ENCODE data around the gene B4GAT1. TPM values are rescaled to one million over a fixed set of nuclear protein-coding genes. Genes with fewer than 3 reads are reported as not detected.

The B4GAT1 gene
- polyA plus RNA-seq, 1 donor from 2014 or later: 162 TPM

DNA sequence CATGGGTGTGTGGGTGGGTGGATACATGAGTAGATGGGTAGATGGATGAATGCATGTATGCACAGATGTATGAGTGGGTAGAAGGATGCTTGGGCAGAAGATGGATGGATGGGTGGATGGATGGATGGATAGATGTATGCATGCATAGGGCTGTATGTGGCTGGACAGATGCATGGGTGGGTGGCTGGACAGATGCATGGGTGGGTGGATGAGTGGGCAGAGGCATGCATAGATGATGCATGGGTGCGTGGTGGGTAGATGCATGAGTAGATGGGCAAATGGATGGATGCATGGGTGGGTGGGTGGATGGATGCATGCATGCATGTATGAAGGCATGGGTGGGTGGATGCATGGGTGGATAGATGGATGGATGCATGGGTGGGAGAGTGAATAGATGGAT lies 23.7 kb downstream of the B4GAT1 start:
- no peak overlapping the region for H2AFZ ChIP-seq (ENCODE audit: low read depth, low read length)
- H3K9me2 ChIP-seq (ENCODE audit: insufficient read depth, low read length): no peaks in the 10 kb centered on the region
- TF ChIP-seq, protein P1, sequence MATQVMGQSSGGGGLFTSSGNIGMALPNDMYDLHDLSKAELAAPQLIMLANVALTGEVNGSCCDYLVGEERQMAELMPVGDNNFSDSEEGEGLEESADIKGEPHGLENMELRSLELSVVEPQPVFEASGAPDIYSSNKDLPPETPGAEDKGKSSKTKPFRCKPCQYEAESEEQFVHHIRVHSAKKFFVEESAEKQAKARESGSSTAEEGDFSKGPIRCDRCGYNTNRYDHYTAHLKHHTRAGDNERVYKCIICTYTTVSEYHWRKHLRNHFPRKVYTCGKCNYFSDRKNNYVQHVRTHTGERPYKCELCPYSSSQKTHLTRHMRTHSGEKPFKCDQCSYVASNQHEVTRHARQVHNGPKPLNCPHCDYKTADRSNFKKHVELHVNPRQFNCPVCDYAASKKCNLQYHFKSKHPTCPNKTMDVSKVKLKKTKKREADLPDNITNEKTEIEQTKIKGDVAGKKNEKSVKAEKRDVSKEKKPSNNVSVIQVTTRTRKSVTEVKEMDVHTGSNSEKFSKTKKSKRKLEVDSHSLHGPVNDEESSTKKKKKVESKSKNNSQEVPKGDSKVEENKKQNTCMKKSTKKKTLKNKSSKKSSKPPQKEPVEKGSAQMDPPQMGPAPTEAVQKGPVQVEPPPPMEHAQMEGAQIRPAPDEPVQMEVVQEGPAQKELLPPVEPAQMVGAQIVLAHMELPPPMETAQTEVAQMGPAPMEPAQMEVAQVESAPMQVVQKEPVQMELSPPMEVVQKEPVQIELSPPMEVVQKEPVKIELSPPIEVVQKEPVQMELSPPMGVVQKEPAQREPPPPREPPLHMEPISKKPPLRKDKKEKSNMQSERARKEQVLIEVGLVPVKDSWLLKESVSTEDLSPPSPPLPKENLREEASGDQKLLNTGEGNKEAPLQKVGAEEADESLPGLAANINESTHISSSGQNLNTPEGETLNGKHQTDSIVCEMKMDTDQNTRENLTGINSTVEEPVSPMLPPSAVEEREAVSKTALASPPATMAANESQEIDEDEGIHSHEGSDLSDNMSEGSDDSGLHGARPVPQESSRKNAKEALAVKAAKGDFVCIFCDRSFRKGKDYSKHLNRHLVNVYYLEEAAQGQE (IDR thresholded peaks at IDR 0.05; ENCODE audit: borderline replicate concordance): no peak
- TF ChIP-seq EP300 (conservative IDR thresholded peaks at IDR 0.05; ENCODE audit: poor library complexity, severe bottlenecking) (no peak), TAF1 (IDR thresholded peaks at IDR 0.05; ENCODE audit: low read depth) (no peak), RAD21 (conservative IDR thresholded peaks at IDR 0.05) (no peak), SMC3 (conservative IDR thresholded peaks at IDR 0.05; ENCODE audit: poor library complexity) (no peak), EZH2 (IDR thresholded peaks at IDR 0.05; ENCODE audit: borderline replicate concordance, insufficient read depth, low read length, poor library complexity, severe bottlenecking) (no peak), CTCF (IDR thresholded peaks at IDR 0.05; ENCODE audit: poor library complexity, severe bottlenecking) (no peak)
- H3K36me3 ChIP-seq (ENCODE audit: insufficient read depth, low read length): no peaks in the 10 kb centered on the region
- no peak overlapping the region for H3K4me3 ChIP-seq (ENCODE audit: low read length)
- H3K9ac ChIP-seq (ENCODE audit: low read length): no peak overlapping the region
- no peaks in the 10 kb centered on the region for H3K79me2 ChIP-seq (replicated peaks; ENCODE audit: insufficient read depth, low read length)
- no peaks in the 10 kb centered on the region for H4K20me1 ChIP-seq (ENCODE audit: insufficient read depth)
- H3K27me3 ChIP-seq (ENCODE audit: insufficient read depth, low read depth, low read length): no peaks in the 10 kb centered on the region
- H3K9me3 ChIP-seq (ENCODE audit: low read length): no peaks in the 10 kb centered on the region
- H3K4me2 ChIP-seq (ENCODE audit: low read length): no peak overlapping the region
- no peak overlapping the region for H3K27ac ChIP-seq (ENCODE audit: low read length)
- H3F3A ChIP-seq (ENCODE audit: insufficient read depth, low read length, poor library complexity, severe bottlenecking): no peaks in the 10 kb centered on the region

DNA sequence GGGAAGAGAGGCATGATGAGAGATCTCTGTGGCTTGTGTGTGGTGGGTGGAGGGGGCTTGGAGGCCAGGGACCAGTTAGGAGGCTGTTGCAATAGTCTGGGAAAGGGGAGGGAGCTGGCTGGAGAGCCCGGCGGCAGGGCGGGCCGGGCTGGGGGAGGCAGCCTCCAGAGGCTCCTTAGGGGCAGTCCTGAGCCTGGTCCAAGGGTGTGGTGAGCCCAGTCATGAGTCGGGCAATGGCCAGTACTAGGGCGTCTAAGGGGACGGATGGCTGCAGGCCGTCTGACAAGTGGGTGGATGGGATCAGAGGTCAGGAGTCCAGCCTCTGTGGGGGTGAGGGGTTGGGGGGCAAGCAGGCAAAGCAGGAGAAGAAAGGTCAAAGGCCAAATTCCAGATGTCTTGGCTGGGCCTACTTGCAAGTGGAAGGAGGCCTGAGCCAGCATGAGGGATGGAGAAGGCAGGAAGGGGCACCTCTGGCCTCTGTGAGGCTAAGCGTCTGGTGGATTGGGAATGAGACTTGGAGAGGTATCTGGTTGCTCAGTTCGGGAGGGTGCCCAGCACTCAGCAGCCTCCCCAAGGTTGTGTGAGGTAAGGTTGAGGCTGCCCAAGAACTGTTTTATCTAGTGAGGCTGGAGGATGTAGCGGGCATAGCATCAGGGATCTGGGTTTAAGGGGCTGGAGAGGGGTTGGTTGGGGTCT lies 24.5 kb downstream of the B4GAT1 start:
- H3K27me3 ChIP-seq (ENCODE audit: insufficient read depth, low read depth, low read length): no peaks in the 10 kb centered on the region
- H3K9me2 ChIP-seq (ENCODE audit: insufficient read depth, low read length): no peaks in the 10 kb centered on the region

More for the DNA sequence above, 24.5 kb downstream of the B4GAT1 start:
- H3K79me2 ChIP-seq (replicated peaks; ENCODE audit: insufficient read depth, low read length): no peaks in the 10 kb centered on the region
- TF ChIP-seq EP300 (conservative IDR thresholded peaks at IDR 0.05; ENCODE audit: poor library complexity, severe bottlenecking) (no peak), EZH2 (IDR thresholded peaks at IDR 0.05; ENCODE audit: borderline replicate concordance, insufficient read depth, low read length, poor library complexity, severe bottlenecking) (no peak), TAF1 (IDR thresholded peaks at IDR 0.05; ENCODE audit: low read depth) (no peak), SMC3 (conservative IDR thresholded peaks at IDR 0.05; ENCODE audit: poor library complexity) (no peak), MXI1 (conservative IDR thresholded peaks at IDR 0.05; ENCODE audit: poor library complexity, severe bottlenecking) (no peak), RAD21 (conservative IDR thresholded peaks at IDR 0.05) (no peak), POLR2AphosphoS5 (IDR thresholded peaks at IDR 0.05) (no peak), CTCF (IDR thresholded peaks at IDR 0.05; ENCODE audit: poor library complexity, severe bottlenecking) (no peak)
- TF ChIP-seq, protein P1 (IDR thresholded peaks at IDR 0.05; ENCODE audit: borderline replicate concordance): no peak
- H3F3A ChIP-seq (ENCODE audit: insufficient read depth, low read length, poor library complexity, severe bottlenecking): no peaks in the 10 kb centered on the region
- no peaks in the 10 kb centered on the region for H3K36me3 ChIP-seq (ENCODE audit: insufficient read depth, low read length)
- no peaks in the 10 kb centered on the region for H4K20me1 ChIP-seq (ENCODE audit: insufficient read depth)
- H3K9ac ChIP-seq (ENCODE audit: low read length): no peak overlapping the region
- no peak overlapping the region for H3K4me2 ChIP-seq (ENCODE audit: low read length)
- H2AFZ ChIP-seq (ENCODE audit: low read depth, low read length): no peak overlapping the region
- no peak overlapping the region for H3K4me3 ChIP-seq (ENCODE audit: low read length)
- H3K9me3 ChIP-seq (ENCODE audit: low read length): no peaks in the 10 kb centered on the region
- no peak overlapping the region for H3K27ac ChIP-seq (ENCODE audit: low read length)

All from neural cell (in vitro differentiated cells).